CD8-positive, alpha-beta memory T cell (primary cell): Measurements from ENCODE around the gene PTPRO. TPM values are rescaled to one million over a fixed set of nuclear protein-coding genes. Genes with fewer than 3 reads are reported as not detected.

Source experiments
- CTCF ChIA-PET: fragments of 350-600 bp; sonication (Branson Sonifier 250); formaldehyde crosslinking; loops from one replicate; lab custom pipeline; 2021; ENCODE audit warnings: antibody characterized with exemption; lab: Charles Lee
- POLR2A ChIA-PET: fragments of 350-600 bp; sonication (Branson Sonifier 250); formaldehyde crosslinking; loops from one replicate; lab custom pipeline; 2021; ENCODE audit warnings: antibody characterized with exemption; lab: Charles Lee
- DNase-seq, 5 donors: peaks; one replicate each; pipeline versions ENCODE4 v3.0.0 to v3.0.0-alpha.2; 2020 to 2022; ENCODE audit warnings: mixed read lengths in 1 of 5
- H3K27ac ChIP-seq: one replicate; pipeline ENCODE4 v1.7.0; 2013; ENCODE audit warnings: low read depth, mild to moderate bottlenecking, low read length, moderate library complexity
- H3K27me3 ChIP-seq: 2 replicates; pipeline ENCODE4 v1.7.0; 2013; ENCODE audit warnings: low read length, mild to moderate bottlenecking; ENCODE audit not compliant: insufficient read depth, poor library complexity, severe bottlenecking
- H3K36me3 ChIP-seq: 2 replicates; pipeline ENCODE4 v1.7.0; 2013; ENCODE audit warnings: mild to moderate bottlenecking, low read length, moderate library complexity; ENCODE audit not compliant: insufficient read depth
- H3K4me1 ChIP-seq: 2 replicates; pipeline ENCODE4 v1.7.0; 2013; ENCODE audit warnings: mild to moderate bottlenecking, low read length, moderate library complexity; ENCODE audit not compliant: insufficient read depth
- H3K4me3 ChIP-seq: 2 replicates; pipeline ENCODE4 v1.7.0; 2013; ENCODE audit warnings: mild to moderate bottlenecking, low read length
- H3K9me3 ChIP-seq: 2 replicates; pipeline ENCODE4 v1.7.0; 2013; ENCODE audit warnings: mild to moderate bottlenecking, low read length
- H3K27ac Mint-ChIP-seq, 8 donors: one replicate each; pipeline ENCODE4 v1.8.0; 2020 to 2021; ENCODE audit warnings: mixed read lengths in 8 of 8, mild to moderate bottlenecking in 6 of 8, inconsistent platforms in 3 of 8, moderate library complexity in 3 of 8
- H3K27me3 Mint-ChIP-seq, 2 donors: one replicate each; pipeline ENCODE4 v1.8.0; 2020 to 2021; ENCODE audit warnings: mixed read lengths in 2 of 2, mild to moderate bottlenecking in 1 of 2, moderate library complexity in 1 of 2
- H3K36me3 Mint-ChIP-seq, 3 donors: one replicate each; pipeline ENCODE4 v1.8.0; 2020 to 2021; ENCODE audit warnings: mixed read lengths in 3 of 3, inconsistent platforms in 1 of 3, mild to moderate bottlenecking in 1 of 3
- H3K4me1 Mint-ChIP-seq, 3 donors: one replicate each; pipeline ENCODE4 v1.8.0; 2020 to 2021; ENCODE audit warnings: mixed read lengths in 3 of 3, inconsistent platforms in 1 of 3, mild to moderate bottlenecking in 1 of 3
- H3K4me3 Mint-ChIP-seq, 7 donors: one replicate each; pipeline ENCODE4 v1.8.0; 2020 to 2021; ENCODE audit warnings: mixed read lengths in 7 of 7, mild to moderate bottlenecking in 6 of 7, moderate library complexity in 4 of 7, inconsistent platforms in 2 of 7
- H3K9me3 Mint-ChIP-seq, 5 donors: one replicate each; pipeline ENCODE4 v1.8.0; 2020 to 2022; ENCODE audit warnings: mixed read lengths in 5 of 5, mild to moderate bottlenecking in 3 of 5, moderate library complexity in 2 of 5, inconsistent platforms in 1 of 5
- polyA plus RNA-seq: library from polyadenylated mRNA; unstranded; fragments of 300-500 nt; fragmentation: Illumina TruSeq; gene quantifications from one replicate; pipeline ENCODE4 v1.2.3, GENCODE V29; 2021
- total RNA-seq, 2 experiments: library from RNA; stranded (reverse); gene quantifications; one replicate each; pipeline ENCODE4 v1.2.3, GENCODE V29; 2021

The PTPRO gene
- total and polyA plus RNA-seq, 3 experiments from 2014 or later, result 0.27 to 0.48 (median 0.47) TPM

DNA sequence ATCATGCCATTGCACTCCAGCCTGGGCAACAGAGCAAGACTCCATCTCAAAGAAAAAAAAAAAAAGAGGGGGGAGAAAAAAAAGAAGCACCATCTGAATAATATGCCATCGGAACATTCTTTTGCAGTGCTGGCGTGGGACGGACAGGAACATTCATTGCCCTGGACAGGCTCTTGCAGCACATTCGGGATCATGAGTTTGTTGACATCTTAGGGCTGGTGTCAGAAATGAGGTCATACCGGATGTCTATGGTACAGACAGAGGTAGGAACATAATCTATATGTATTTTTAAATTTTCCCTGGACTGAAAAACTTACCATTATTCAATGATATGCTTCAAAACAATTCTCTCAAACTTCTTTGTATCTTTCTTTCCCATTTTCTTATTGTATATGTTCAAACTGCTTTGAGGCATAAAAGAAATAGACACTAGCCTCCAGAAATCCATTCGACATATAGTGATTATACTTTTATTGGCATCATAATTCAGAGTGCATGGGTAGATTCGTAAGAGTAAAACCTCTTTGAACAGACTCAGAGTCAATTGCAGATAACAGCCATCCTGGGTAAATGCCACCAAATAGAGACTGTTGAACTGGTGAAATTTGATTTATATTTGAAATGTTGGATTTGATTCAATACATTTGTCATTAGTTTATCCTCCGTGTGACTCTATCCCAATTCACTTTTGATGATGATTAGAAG, 267.2 kb downstream of the PTPRO start:
- POLR2A ChIA-PET, result no interaction called here
- H3K27me3 ChIP-seq, result no peaks in the 10 kb centered on the region
- Mint-ChIP-seq H3K27ac (no peak overlapping the region), H3K27me3 (peaks cover 11 to 34% of the 10 kb centered on the region in 2 donors), H3K4me1 (peaks cover 8 to 11% (median 11%) of the 10 kb centered on the region in 3 donors), H3K4me3 (peak overlapping the region in 6 of 7 donors; percentile 58 to 79 (median 68)), H3K9me3 (no peaks in the 10 kb centered on the region), H3K36me3 (no peaks in the 10 kb centered on the region)
- DNase-seq, result no peak
- CTCF ChIA-PET, result interaction anchor here (0.7 to 3.7 kb wide), 15 partner anchors 10 to 311 kb away, joined by 3 to 18 read pairs (median 3); no protein-coding TSS in a partner anchor
- H3K9me3 ChIP-seq, result no peaks in the 10 kb centered on the region
- H3K4me3 ChIP-seq, result no peak overlapping the region
- no peak overlapping the region for H3K27ac ChIP-seq
- H3K36me3 ChIP-seq, result no peaks in the 10 kb centered on the region
- peaks cover 4% of the 10 kb centered on the region for H3K4me1 ChIP-seq

DNA sequence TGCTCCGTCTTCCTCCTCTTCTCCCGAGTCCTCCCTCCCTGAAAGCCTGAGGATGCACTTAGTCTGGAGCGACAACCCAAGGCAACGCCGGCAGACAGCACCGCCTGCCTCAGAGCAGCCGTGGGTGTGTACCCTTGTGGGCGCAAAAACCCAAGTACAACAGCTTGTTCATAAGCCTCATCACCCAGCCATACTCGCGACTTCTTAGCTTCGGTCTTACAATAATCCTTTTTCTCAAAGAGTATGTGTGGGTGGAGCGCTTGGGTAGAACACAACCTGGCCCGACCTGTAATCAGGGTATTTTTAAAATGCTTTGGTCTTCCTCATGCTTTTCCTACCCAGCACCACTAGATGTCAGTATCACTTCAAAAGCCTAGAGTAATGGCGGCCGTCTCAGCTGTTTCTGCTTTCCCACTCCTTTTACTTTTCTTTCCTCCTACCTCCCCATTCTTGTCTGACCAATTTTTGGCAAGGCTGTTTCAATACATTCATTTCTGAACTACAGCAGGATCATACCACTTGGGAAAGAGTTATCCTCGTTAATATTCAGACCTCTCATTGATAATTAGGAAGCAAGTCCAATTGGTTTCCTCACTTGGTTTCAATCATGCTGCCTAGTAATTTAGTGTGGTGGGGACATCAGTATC, 268.0 kb downstream of the PTPRO start:
- ChIA-PET POLR2A (no interaction called here), CTCF (interaction anchor here (0.6 to 3.7 kb wide), 17 partner anchors 9 to 310 kb away, joined by 3 to 18 read pairs (median 3); no protein-coding TSS in a partner anchor)
- peak; percentile 4 to 65 (median 47) for DNase-seq
- Histone ChIP-seq H3K4me1 (peaks cover 4% of the 10 kb centered on the region), H3K36me3 (no peaks in the 10 kb centered on the region), H3K9me3 (no peaks in the 10 kb centered on the region), H3K27me3 (no peaks in the 10 kb centered on the region), H3K4me3 (peak overlapping the region; percentile 30), H3K27ac (no peak overlapping the region)
- Mint-ChIP-seq H3K27ac (peak overlapping the region in 4 of 8 donors; percentile 19 to 66 (median 34)), H3K9me3 (no peaks in the 10 kb centered on the region), H3K27me3 (peaks cover 11 to 27% of the 10 kb centered on the region in 2 donors), H3K4me1 (peaks cover 8 to 11% (median 11%) of the 10 kb centered on the region in 3 donors), H3K36me3 (no peaks in the 10 kb centered on the region), H3K4me3 (peak overlapping the region; percentile 2 to 79 (median 67))

DNA sequence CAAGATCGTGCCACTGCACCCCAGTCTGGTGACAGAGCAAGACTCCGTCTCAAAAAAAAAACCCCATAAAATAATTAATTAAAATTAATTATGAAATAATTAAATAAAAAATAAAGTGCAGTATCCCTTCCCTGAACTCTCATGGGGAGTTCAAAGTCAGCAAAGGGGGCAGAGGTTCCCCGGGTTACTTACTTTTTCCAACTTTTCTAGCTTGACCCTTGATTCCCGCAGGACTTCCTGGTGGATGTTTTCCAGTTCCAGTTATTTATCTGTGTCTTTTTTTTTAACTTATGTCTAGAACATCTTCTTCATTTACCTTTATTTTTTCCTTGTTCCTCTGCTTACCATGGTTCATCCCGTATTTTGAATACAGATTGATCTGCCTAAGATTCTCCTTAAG, 269.5 kb downstream of the PTPRO start:
- H3K36me3 Mint-ChIP-seq, result no peaks in the 10 kb centered on the region
- ChIA-PET POLR2A (no interaction called here), CTCF (interaction anchor here (1.0 to 3.7 kb wide), 3 partner anchors 12 to 279 kb away, joined by 3 to 18 read pairs (median 3); no protein-coding TSS in a partner anchor)
- H3K27ac Mint-ChIP-seq, result no peak overlapping the region
- H3K27me3 Mint-ChIP-seq, result peaks cover 8 to 20% of the 10 kb centered on the region in 2 donors
- H3K4me1 ChIP-seq, result peaks cover 4% of the 10 kb centered on the region
- H3K36me3 ChIP-seq, result no peaks in the 10 kb centered on the region
- no peaks in the 10 kb centered on the region for H3K9me3 ChIP-seq
- peaks cover 8 to 11% (median 11%) of the 10 kb centered on the region in 3 donors for H3K4me1 Mint-ChIP-seq
- H3K27me3 ChIP-seq, result no peaks in the 10 kb centered on the region
- no peak overlapping the region for H3K4me3 ChIP-seq
- no peak for DNase-seq
- no peak overlapping the region for H3K27ac ChIP-seq
- no peak overlapping the region for H3K4me3 Mint-ChIP-seq
- H3K9me3 Mint-ChIP-seq, result no peaks in the 10 kb centered on the region

DNA sequence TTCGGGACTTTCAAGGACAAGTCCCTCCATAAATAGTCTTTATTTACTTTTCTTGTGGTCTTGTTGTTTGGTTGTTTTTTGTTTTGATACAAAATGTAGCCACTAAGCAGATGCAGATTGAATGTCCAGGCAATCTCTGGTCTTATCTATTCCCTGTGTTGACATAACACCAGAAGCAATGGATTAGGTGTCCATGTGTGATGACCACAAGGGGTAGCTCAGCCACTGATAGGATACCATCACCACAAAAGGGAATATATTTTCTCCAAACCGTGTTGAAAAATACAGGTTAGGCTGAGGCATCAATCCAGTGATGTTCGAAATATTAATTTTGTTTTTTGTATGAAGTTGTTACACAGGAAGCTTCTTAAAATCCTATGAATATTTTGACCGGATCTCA, 270.6 kb downstream of the PTPRO start:
- Histone ChIP-seq H3K4me3 (no peak overlapping the region), H3K27ac (no peak overlapping the region), H3K27me3 (no peaks in the 10 kb centered on the region), H3K9me3 (no peaks in the 10 kb centered on the region), H3K36me3 (no peaks in the 10 kb centered on the region), H3K4me1 (peaks cover 4% of the 10 kb centered on the region)
- H3K27me3 Mint-ChIP-seq, result peaks cover 6 to 16% of the 10 kb centered on the region in 2 donors
- ChIA-PET CTCF (interaction anchor here (3.7 kb wide), 1 partner anchor 262 kb away, joined by 18 read pairs; no protein-coding TSS in a partner anchor), POLR2A (no interaction called here)
- no peak overlapping the region for H3K4me3 Mint-ChIP-seq
- H3K36me3 Mint-ChIP-seq, result no peaks in the 10 kb centered on the region
- peaks cover 8 to 11% (median 11%) of the 10 kb centered on the region in 3 donors for H3K4me1 Mint-ChIP-seq
- no peak overlapping the region for H3K27ac Mint-ChIP-seq
- H3K9me3 Mint-ChIP-seq, result no peaks in the 10 kb centered on the region
- DNase-seq, result no peak

DNA sequence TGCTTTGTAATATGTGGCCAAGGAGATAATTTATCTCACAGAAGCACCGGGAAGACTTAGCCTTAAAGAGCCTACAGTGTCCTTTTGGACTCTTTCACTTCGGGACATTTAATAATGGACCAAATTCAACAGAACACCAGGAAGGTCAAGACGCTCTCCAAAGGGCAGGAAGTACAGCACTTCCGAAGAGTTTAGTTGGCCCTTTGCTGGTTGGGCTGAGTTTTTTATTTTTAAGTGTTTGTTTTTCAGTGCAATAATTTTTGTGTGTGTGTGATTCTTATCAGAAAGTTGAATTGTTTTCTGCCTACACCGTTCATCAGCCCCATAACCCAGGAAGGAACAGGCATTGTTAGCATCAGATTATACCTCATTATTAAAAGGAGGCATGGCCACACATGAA, 273.9 kb downstream of the PTPRO start:
- no peak for DNase-seq
- no peaks in the 10 kb centered on the region for H3K36me3 ChIP-seq
- no peak overlapping the region for H3K27ac Mint-ChIP-seq
- H3K4me3 ChIP-seq, result no peak overlapping the region
- no peaks in the 10 kb centered on the region for H3K4me1 Mint-ChIP-seq
- H3K27me3 ChIP-seq, result no peaks in the 10 kb centered on the region
- ChIA-PET CTCF (no interaction called here), POLR2A (no interaction called here)
- H3K27me3 Mint-ChIP-seq, result peaks cover 2 to 3% of the 10 kb centered on the region in 2 donors
- no peak overlapping the region for H3K4me3 Mint-ChIP-seq
- no peak overlapping the region for H3K27ac ChIP-seq
- H3K9me3 Mint-ChIP-seq, result no peaks in the 10 kb centered on the region
- no peaks in the 10 kb centered on the region for H3K4me1 ChIP-seq
- H3K9me3 ChIP-seq, result no peaks in the 10 kb centered on the region
- H3K36me3 Mint-ChIP-seq, result no peaks in the 10 kb centered on the region

DNA sequence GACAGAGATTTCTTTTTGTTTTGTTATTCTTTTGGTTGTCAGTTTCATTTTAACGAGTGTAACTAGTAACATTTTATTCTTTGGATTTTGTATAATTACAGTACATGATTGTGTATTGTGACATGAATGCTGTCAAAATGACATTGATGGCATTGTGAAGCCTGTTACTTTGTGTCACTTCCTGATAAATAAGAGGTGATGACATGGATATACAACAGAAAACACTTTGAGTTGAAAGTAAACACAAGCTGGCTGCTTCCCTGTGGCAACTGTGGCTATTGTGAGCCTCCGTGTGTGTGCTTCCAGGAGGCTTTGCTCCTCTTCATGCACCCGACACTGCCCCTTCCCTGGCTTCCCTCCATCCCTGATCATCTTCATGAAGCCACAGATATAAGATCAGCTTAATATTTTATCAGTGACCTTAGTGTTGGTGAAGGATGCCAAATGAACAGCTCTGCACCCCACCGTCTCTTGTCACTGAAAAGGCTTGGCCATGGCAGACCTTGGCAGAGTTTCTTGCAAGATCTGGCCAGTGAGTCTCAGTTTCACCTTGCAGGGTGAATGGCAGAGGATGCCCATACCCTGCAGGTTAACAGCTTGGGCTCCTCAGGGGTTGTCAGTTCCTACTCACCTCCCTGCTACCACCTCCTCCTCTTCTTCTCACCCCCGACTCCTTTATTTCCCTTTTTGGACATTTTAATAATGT, 275.0 kb downstream of the PTPRO start:
- Mint-ChIP-seq H3K27me3 (peaks cover 2 to 6% of the 10 kb centered on the region in 2 donors), H3K9me3 (no peaks in the 10 kb centered on the region), H3K4me1 (no peaks in the 10 kb centered on the region), H3K36me3 (no peaks in the 10 kb centered on the region), H3K27ac (no peak overlapping the region), H3K4me3 (no peak overlapping the region)
- H3K27ac ChIP-seq, result no peak overlapping the region
- POLR2A ChIA-PET, result no interaction called here
- H3K4me1 ChIP-seq, result no peaks in the 10 kb centered on the region
- H3K4me3 ChIP-seq, result no peak overlapping the region
- no peak for DNase-seq
- no peaks in the 10 kb centered on the region for H3K9me3 ChIP-seq
- CTCF ChIA-PET, result no interaction called here
- H3K36me3 ChIP-seq, result no peaks in the 10 kb centered on the region
- H3K27me3 ChIP-seq, result no peaks in the 10 kb centered on the region

DNA sequence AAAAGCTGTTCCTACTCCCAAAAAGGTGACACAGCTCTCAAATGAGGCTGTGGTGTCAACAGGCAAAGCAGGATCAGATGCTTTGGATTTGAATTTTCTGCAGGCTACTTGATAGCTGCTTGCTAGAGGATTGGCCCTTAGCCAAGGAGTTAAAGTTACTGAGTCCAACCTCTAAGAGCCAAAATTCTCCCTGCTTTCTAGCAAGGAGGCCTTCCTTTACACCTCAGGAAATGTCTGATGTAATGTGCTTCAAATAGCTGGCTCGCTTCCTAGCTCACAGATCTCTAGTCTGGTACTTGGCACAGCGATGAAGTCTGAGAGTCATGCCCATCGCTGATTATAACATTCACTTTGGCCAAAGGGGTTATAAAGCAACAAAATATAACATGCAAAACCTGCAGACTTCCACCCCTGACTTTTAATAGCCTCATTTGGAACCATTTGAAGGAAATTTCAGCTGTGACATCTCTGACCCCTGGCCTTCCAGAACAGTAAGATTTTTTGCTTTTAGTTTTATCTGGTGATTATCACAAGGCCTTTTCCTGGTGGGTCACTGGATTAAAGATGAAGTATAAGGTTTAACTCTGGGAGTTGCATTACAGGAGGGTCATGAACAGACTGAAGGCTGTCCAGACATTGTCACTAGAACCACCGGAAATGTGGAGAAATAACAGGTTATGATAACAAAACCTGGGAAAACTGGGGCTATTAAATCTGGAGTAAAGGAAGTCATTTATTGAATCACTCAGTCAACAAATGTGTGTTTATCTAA, 277.1 kb downstream of the PTPRO start:
- no peak overlapping the region for H3K4me3 Mint-ChIP-seq
- POLR2A ChIA-PET, result no interaction called here
- H3K27me3 Mint-ChIP-seq, result peaks cover 2 to 10% of the 10 kb centered on the region in 2 donors

More for the DNA sequence above, 277.1 kb downstream of the PTPRO start:
- Histone ChIP-seq H3K36me3 (no peaks in the 10 kb centered on the region), H3K27me3 (no peaks in the 10 kb centered on the region), H3K9me3 (no peaks in the 10 kb centered on the region), H3K4me3 (no peak overlapping the region), H3K27ac (no peak overlapping the region), H3K4me1 (no peaks in the 10 kb centered on the region)
- CTCF ChIA-PET, result interaction anchor here (1.5 kb wide), 1 partner anchor 9 kb away, joined by 3 read pairs; no protein-coding TSS in a partner anchor
- DNase-seq, result no peak
- Mint-ChIP-seq H3K27ac (no peak overlapping the region), H3K9me3 (no peaks in the 10 kb centered on the region), H3K4me1 (no peaks in the 10 kb centered on the region), H3K36me3 (no peaks in the 10 kb centered on the region)
